ENCODE results near the gene UTS2R. TPM values are rescaled to one million over a fixed set of nuclear protein-coding genes. Genes with fewer than 3 reads are reported as not detected.

UTS2R gene
- total and polyA plus RNA-seq, 5 donors: 1.0 to 7.5 (median 4.5) TPM

DNA sequence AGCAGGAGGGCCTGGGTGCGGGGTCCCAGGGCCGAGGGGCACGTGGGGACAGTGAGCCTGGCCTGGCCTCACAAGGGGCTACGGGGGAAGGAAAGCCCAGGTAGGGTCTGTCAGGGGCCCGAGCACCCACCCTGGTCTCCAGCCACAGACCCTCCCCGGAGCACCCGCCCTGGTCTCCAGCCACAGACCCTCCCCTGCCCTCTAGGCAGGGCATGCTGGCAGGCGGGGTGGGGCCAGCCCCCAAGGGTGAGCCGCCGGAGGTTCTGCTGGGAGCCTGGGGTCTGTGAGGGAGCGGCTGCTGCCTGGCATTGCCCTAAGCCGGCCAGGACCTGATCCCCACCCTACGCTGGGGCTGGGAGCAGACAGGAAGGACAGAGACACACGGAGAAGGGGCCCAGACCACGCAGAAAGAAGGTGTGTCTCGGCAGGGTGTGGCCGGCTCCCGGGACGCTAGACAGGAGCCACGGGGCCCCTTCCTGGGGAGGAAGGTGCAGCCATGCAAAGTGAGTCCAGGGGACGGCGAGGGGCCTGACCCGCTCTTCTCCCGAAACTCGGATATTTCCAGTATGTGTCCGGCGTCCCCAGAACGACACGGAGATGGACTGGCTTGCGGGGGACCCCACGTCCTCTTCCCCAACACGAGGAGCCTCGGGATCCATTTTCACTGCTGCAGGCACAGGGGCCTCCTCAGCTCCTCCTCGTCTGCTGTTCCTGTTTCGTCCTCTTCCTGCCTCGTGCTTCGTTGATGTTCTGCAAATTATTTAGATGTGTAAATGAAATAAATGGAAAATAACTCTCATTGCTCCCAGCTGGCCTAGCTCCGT lies 15.5 kb downstream of the UTS2R start:
- Histone ChIP-seq H3K27ac (ENCODE audit: low read length) (no peak overlapping the region), H3K27me3 (ENCODE audit: control insufficient read depth, insufficient read depth) (no peaks in the 10 kb centered on the region), H3K9me3 (ENCODE audit: control insufficient read depth, low read length) (no peaks in the 10 kb centered on the region), H3K4me1 (ENCODE audit: control insufficient read depth, insufficient read depth, low read length) (no peaks in the 10 kb centered on the region), H3K4me3 (ENCODE audit: low read length) (no peak overlapping the region)
- DNase-seq: peak in 2 of 3 donors; percentile 31 to 52
- intact Hi-C loops (cut with DNase I): no loop called here
- 60% methylated on average over 38 of the region's 38 CpGs for WGBS
- no peak for ATAC-seq

DNA sequence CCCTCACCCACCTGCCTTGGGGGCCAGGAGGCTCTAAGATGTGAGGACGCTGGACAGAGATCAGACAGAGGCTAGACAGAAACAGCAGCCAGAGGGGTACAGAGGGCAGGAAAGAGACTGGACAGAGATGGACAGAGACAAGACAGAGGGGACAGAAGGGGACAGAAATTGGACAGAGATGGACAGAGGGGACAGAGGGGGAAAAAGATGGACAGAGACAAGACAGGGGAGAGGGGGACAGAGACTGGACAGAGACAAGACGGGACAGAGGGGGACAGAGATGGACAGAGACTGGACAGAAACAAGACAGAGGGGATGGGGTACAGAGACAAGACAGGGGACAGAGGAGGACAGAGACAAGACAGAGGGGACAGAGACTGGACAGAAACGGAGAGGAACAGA lies 16.1 kb downstream of the UTS2R start:
- ATAC-seq: no peak
- intact Hi-C loops (cut with DNase I): no loop called here
- H3K27me3 ChIP-seq (ENCODE audit: control insufficient read depth, insufficient read depth): no peaks in the 10 kb centered on the region
- 71% methylated on average over 3 of the region's 3 CpGs for WGBS
- no peaks in the 10 kb centered on the region for H3K4me1 ChIP-seq (ENCODE audit: control insufficient read depth, insufficient read depth, low read length)
- no peak overlapping the region for H3K27ac ChIP-seq (ENCODE audit: low read length)
- no peak for DNase-seq
- no peaks in the 10 kb centered on the region for H3K9me3 ChIP-seq (ENCODE audit: control insufficient read depth, low read length)
- no peak overlapping the region for H3K4me3 ChIP-seq (ENCODE audit: low read length)

DNA sequence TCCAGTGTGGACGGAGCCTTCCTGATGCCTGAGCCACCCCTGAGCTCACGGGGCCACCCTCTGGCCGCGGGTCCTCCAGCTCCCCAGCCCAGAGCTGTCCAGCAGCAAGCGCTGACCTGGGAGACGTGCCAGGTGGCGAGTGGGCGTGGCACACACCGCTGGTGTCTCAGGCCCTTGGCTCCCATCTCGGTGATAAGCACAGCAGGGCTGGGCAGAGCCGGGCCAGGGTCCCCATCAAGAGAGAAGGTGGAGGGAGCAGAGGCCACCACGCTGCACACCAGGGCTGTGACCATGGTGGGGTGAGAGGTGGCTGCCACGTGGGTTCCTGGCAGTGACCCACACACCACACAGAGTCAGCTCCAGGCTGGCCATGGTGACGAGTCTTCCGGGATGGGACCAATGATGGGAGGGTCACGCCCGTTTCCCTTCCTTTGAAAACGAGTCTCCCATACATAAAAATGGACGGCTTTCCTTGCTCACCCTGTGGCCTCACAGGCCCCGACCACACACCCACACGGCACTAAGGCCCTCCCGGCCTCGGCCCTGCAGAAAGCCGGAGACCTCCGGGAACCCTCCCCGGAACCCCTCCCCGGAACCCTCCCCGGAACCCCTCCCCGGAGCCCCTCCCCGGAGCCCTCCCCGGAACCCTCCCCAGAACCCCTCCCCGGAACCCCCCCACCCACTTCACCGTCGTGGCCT lies 16.8 kb downstream of the UTS2R start:
- peak; percentile 21 to 34 for ATAC-seq
- intact Hi-C loops (cut with DNase I): no loop called here
- WGBS: 65% methylated on average over 34 of the region's 34 CpGs
- Histone ChIP-seq H3K9me3 (ENCODE audit: control insufficient read depth, low read length) (no peaks in the 10 kb centered on the region), H3K27me3 (ENCODE audit: control insufficient read depth, insufficient read depth) (no peaks in the 10 kb centered on the region), H3K4me3 (ENCODE audit: low read length) (no peak overlapping the region), H3K4me1 (ENCODE audit: control insufficient read depth, insufficient read depth, low read length) (no peaks in the 10 kb centered on the region), H3K27ac (ENCODE audit: low read length) (no peak overlapping the region)
- DNase-seq: peak in 2 of 3 donors; percentile 78 to 81

DNA sequence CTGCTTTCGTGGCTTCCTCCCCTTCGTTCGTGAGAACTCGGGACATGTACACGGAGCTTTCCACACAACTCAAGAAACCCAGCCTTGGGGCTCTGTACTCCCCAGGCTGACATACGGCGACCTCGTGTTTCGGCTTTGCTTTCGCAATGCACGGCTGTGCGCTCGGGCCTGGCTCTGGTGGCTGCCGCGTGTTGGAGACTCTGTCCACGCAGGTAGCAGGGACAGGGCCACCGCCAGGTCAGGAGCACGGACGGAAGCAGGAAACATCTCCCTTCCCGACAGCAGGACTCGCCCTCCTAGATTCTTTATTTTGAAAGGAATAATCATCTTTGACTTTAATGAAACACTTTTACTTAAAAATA lies 17.3 kb downstream of the UTS2R start:
- H3K4me1 ChIP-seq (ENCODE audit: control insufficient read depth, insufficient read depth, low read length): no peaks in the 10 kb centered on the region
- no peaks in the 10 kb centered on the region for H3K27me3 ChIP-seq (ENCODE audit: control insufficient read depth, insufficient read depth)
- intact Hi-C loops (cut with DNase I): no loop called here
- no peak overlapping the region for H3K4me3 ChIP-seq (ENCODE audit: low read length)
- no peaks in the 10 kb centered on the region for H3K9me3 ChIP-seq (ENCODE audit: control insufficient read depth, low read length)
- no peak overlapping the region for H3K27ac ChIP-seq (ENCODE audit: low read length)
- no peak for ATAC-seq
- WGBS: 80% methylated on average over 21 of the region's 21 CpGs
- peak in 1 of 3 donors; percentile 37 for DNase-seq

DNA sequence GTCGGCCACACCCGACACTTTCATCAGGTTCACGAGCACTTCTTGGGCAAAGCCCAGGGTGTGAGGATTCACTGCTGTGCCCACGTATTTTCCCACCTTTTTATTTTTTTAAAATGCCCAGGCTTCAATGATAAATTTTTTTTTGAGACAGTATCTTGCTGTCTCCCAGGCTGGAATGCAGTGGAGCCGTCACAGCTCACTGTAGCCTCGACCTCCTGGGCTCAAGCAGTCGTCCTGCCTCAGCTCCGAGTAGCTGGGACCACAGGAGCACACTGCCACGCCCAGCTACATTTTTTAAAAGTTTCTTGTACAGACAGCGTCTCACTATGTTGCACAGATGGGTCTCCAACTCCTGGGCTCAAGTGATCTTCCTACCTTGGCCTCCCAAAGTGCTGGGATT lies 17.8 kb downstream of the UTS2R start:
- DNase-seq (no peak), ATAC-seq (no peak)
- H3K9me3 ChIP-seq (ENCODE audit: control insufficient read depth, low read length): no peaks in the 10 kb centered on the region
- intact Hi-C loops (cut with DNase I): no loop called here
- WGBS: 80% methylated on average over 10 of the region's 10 CpGs
- no peaks in the 10 kb centered on the region for H3K4me1 ChIP-seq (ENCODE audit: control insufficient read depth, insufficient read depth, low read length)
- no peak overlapping the region for H3K27ac ChIP-seq (ENCODE audit: low read length)
- no peaks in the 10 kb centered on the region for H3K27me3 ChIP-seq (ENCODE audit: control insufficient read depth, insufficient read depth)
- no peak overlapping the region for H3K4me3 ChIP-seq (ENCODE audit: low read length)

DNA sequence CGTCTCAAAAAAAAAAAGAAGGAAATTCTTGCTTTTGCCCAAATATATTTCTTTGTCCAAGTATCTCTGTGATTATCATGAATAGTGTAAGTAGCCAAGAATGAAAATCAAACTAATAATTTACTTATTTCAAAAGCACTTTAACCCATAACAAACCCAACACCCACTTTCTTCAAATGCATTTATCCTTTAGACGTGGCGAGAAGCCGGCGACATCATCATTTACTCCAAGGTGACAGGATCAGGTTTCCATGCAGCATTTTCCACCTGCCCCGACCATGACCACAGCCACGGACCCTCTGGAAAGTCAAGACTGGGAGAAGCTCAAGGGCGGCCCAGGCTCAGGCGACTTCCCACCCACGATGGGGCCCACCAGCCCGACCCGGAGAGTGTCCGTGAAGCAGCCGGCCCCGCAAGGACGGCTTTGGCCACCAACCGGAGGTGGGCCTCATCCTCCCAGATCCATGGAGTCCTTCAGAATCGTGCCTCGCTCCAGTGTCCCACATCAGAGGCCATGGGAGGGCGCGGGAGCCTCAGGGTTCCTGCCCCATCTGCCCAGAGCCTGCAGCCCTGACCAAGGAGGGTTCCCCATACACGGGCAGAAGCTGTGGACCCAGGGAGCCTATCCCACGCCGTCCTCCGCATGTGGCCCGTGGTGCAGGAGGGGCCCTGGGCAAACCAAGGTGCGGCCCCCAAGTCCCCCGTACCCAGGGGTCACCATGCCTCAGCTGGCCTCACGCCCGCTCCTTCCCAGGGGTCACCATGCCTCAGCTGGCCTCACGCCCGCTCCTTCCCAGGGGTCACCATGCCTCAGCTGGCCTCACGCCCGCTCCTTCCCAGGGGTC lies 18.7 kb downstream of the UTS2R start:
- no peaks in the 10 kb centered on the region for H3K9me3 ChIP-seq (ENCODE audit: control insufficient read depth, low read length)
- no peak overlapping the region for H3K27ac ChIP-seq (ENCODE audit: low read length)
- ATAC-seq (no peak), DNase-seq (peak in 2 of 3 donors; percentile 43 to 45)
- H3K27me3 ChIP-seq (ENCODE audit: control insufficient read depth, insufficient read depth): no peaks in the 10 kb centered on the region
- WGBS: 95% methylated on average over 31 of the region's 34 CpGs
- H3K4me1 ChIP-seq (ENCODE audit: control insufficient read depth, insufficient read depth, low read length): no peaks in the 10 kb centered on the region
- intact Hi-C loops (cut with DNase I): no loop called here
- no peak overlapping the region for H3K4me3 ChIP-seq (ENCODE audit: low read length)

DNA sequence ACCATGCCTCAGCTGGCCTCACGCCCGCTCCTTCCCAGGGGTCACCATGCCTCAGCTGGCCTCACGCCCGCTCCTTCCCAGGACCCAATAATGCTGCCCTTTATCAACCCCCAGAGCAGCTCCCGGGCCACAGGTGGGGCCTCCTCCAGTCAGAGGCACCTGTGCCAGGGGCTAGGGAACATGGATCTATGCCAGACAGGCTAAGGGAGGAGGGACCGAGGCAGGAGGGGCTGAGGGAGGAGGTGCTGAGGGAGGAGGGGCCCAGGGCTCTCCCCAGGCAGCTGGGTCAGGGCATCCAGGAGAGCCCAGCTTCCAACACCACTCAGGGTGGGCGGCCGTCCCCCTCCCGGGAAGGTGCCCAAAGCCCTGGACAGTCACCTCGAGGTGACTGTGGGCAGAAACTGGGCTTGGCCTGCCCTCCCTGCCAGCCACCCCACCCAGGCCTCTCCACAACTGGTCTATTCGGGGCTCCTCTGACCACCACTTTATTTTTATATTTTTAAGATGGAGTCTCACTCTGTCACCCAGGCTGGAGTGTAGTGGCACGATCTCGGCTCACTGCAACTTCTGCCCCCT lies 19.4 kb downstream of the UTS2R start:
- H3K27ac ChIP-seq (ENCODE audit: low read length): no peak overlapping the region
- WGBS: 93% methylated on average over 13 of the region's 13 CpGs
- intact Hi-C loops (cut with DNase I): no loop called here
- ATAC-seq: no peak
- no peak overlapping the region for H3K4me3 ChIP-seq (ENCODE audit: low read length)
- no peaks in the 10 kb centered on the region for H3K27me3 ChIP-seq (ENCODE audit: control insufficient read depth, insufficient read depth)
- H3K4me1 ChIP-seq (ENCODE audit: control insufficient read depth, insufficient read depth, low read length): no peaks in the 10 kb centered on the region
- H3K9me3 ChIP-seq (ENCODE audit: control insufficient read depth, low read length): no peaks in the 10 kb centered on the region
- DNase-seq: peak in 2 of 3 donors; percentile 5 to 42

DNA sequence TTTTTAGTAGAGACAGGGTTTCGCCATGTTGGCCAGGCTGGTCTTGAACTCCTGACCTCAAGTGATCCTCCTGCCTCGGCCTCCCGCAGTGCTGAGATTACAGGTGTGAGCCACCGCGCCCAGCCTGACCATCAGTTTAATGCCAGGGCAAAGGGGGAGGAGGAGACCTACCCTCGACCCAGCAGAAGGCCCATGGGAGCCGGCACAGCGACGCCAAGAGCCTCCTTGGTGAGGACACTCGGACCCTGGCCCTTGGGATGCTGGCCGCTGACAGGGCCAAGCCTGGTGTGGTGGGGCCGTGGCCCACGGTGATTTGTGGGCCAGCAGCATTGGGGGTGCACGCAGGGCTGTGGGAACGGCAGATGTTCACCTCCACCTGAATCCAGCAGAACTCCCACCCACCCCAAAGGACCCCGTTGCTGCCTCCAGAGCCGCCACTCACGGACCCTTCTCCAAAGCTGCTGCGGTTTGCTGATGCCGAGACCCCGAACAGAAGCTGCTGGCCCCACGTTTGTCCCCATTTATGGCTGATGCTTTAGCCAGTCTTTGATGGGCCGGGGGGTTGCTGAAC lies 20.0 kb downstream of the UTS2R start:
- 97% methylated on average over 23 of the region's 23 CpGs for WGBS
- Histone ChIP-seq H3K4me1 (ENCODE audit: control insufficient read depth, insufficient read depth, low read length) (no peaks in the 10 kb centered on the region), H3K9me3 (ENCODE audit: control insufficient read depth, low read length) (no peaks in the 10 kb centered on the region), H3K4me3 (ENCODE audit: low read length) (no peak overlapping the region), H3K27me3 (ENCODE audit: control insufficient read depth, insufficient read depth) (no peaks in the 10 kb centered on the region), H3K27ac (ENCODE audit: low read length) (no peak overlapping the region)
- DNase-seq (peak in 1 of 3 donors; percentile 36), ATAC-seq (no peak)
- intact Hi-C loops (cut with DNase I): no loop called here

DNA sequence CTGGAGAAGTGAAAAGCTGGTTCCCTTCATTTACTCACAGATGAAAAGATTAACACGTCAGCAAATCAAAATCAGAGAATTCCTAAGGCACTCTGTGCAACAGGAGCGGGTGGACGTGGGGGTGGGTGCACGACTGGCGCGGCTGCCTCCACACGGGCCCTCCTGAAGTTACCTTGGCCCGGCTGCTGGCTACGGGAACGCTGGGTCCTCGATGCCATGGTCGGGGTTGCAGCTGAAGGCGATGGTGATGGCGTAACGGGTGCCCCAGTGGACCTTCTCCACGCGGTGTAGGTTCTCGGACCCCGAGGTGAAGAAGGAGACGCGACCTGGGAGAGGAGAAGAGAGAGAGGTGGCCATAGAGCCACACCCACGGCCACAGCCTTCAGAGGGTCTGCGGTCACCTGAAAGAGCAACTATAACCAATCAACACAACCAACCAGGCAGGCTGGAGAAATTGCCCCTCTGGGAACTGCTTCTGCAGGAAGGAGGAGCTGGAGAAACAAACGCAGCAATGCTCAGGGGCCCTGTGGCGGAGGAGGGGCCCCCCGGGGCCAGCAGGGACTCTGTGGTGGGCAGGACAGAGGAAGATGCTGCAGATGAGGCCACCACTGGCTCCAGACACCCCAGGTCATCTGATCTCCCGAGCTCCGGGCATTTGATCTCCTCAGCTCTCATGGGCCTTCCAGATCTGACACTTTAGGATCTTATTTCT lies 20.8 kb downstream of the UTS2R start:
- Histone ChIP-seq H3K27me3 (ENCODE audit: control insufficient read depth, insufficient read depth) (no peaks in the 10 kb centered on the region), H3K9me3 (ENCODE audit: control insufficient read depth, low read length) (no peaks in the 10 kb centered on the region), H3K27ac (ENCODE audit: low read length) (no peak overlapping the region), H3K4me1 (ENCODE audit: control insufficient read depth, insufficient read depth, low read length) (no peaks in the 10 kb centered on the region), H3K4me3 (ENCODE audit: low read length) (no peak overlapping the region)
- DNase-seq (peak in 2 of 3 donors; percentile 31 to 37), ATAC-seq (no peak)
- intact Hi-C loops (cut with DNase I): no loop called here
- 91% methylated on average over 28 of the region's 28 CpGs for WGBS

DNA sequence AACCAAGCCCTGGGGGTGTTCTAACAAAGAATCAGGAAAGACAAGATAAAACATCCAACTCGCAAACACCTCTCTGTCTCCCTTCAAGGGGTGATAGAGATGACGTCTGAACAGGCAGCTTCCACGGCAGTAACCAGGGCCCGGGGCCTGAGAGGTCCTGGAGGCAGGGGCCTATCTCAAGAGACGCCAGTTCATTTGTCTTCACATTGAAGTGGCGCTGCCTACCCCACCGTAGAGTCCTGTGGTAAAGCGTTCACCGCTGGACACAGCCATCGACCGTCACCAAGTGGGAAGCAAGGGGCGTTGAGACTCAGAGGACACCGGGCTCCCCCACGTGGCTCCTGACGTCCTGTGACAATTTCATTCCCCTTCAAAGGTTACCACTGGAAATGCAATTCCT lies 21.4 kb downstream of the UTS2R start:
- DNase-seq (peak in 2 of 3 donors; percentile 19 to 21), ATAC-seq (no peak)
- WGBS: 80% methylated on average over 15 of the region's 15 CpGs

More for the DNA sequence above, 21.4 kb downstream of the UTS2R start:
- Histone ChIP-seq H3K27ac (ENCODE audit: low read length) (no peak overlapping the region), H3K4me3 (ENCODE audit: low read length) (no peak overlapping the region), H3K9me3 (ENCODE audit: control insufficient read depth, low read length) (no peaks in the 10 kb centered on the region), H3K4me1 (ENCODE audit: control insufficient read depth, insufficient read depth, low read length) (no peaks in the 10 kb centered on the region), H3K27me3 (ENCODE audit: control insufficient read depth, insufficient read depth) (no peaks in the 10 kb centered on the region)
- intact Hi-C loops (cut with DNase I): no loop called here

All from right cardiac atrium (tissue), 5 donors.